HG02938 (cell line): ENCODE results near the gene RBMS3.

Experiments used
- ATAC-seq: cut with Tn5 transposase; IDR thresholded peaks from one replicate; pipeline ENCODE4 v1.9.1; 2021; ENCODE audit warnings: mild to moderate bottlenecking, moderate library complexity; ENCODE audit not compliant: unreplicated experiment

Gene RBMS3

DNA sequence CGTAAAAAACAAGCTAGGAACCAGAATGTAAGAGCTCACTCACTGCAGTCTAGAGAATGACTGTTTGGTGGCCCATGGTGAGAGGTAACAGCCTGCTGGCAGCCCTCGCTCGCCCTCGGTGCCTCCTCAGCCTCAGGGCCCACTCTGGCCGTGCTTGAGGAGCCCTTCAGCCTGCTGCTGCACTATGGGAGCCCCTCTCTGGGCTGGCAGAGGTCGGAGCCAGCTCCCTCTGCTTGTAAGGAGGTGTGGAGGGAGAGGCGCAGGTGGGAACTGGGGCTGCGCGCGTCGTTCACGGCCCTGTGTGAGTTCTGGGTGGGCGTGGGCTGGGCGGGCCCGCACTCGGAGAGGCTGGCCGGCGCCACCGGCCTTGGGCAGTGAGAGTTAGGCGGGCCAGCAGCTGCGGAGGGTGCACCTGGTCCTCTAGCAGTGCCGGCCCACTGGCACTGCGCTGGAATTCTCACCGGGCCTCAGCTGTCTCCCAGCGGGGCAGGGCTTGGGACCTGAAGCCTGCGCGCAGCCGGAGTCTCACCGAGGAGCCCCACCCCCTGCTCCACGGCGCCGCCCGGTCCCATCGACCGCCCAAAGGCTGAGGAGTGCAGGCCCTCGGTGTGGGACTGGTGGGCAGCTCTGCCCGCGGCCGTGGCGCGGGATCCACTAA, 420.6 kb downstream of the RBMS3 start:
- no peak for ATAC-seq

GRCh38 chr3:29705906-29706844, 425.3 kb downstream of the RBMS3 start:
- no peak for ATAC-seq

GRCh38 chr3:29708884-29709283, 428.0 kb downstream of the RBMS3 start:
- no peak for ATAC-seq

GRCh38 chr3:29711255-29711771, 430.4 kb downstream of the RBMS3 start:
- ATAC-seq, result no peak

DNA sequence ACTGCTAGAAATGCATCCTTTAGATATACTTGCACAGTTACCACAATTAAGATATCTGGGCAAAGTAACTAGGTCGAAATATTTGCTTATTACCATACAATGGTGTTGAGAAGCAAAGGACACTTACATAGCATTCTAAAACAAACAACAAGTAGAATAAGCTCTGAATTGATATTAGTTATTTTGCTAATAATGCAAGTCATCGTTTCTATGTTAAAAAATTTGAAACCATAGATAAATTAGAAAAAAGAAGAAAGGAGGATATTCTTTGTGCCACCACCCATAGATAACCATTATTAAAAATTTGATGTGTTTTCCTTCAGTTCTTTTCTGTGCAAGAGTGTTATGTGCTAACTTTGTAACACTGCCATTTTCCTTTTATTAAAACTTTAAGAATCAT, 435.3 kb downstream of the RBMS3 start:
- ATAC-seq, result no peak

- ATAC-seq, result no peak
Measured at GRCh38 chr3:29718661-29719065, 437.8 kb downstream of the RBMS3 start.

DNA sequence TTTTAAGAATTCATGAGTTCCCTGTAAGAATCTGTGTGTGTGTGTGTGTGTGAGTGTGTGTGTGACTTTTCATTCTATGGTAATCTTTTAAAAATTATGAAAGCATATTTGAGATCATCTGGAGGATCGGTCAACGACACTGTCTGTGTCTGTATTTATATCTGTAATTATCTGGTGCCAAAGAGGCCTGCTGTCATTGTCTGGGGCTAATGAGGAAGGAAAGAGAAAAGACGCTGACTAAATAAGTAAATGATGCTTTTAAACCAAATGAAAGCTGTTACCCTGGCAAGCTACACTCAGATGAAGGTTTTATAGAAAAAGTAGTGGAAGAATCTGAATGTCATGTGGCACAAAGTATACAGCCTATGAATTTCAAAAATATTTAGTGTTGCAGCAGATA, 439.8 kb downstream of the RBMS3 start:
- ATAC-seq, result no peak

DNA sequence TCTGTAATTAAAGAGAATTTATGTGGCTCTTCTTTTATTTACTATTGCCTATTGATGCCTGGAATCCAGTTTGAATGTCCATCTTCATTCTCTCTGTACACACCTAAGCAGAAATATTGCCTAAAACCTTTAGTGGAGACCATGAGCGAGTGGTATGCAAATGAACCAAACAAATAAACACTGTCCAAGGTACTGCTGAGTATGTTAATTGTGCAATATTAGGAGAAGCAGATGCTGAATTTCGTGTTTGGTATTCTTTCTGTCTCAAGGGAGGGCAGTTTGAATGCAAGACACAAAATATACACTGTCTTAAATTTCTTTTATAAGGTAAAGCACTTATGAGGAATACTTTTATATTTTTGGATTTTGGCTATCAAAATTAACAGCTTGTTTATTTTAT, 440.9 kb downstream of the RBMS3 start:
- ATAC-seq, result no peak

GRCh38 chr3:29731050-29731449, 450.2 kb downstream of the RBMS3 start:
- no peak for ATAC-seq

- ATAC-seq, result no peak
Measured at GRCh38 chr3:29741231-29741630, 460.4 kb downstream of the RBMS3 start.

DNA sequence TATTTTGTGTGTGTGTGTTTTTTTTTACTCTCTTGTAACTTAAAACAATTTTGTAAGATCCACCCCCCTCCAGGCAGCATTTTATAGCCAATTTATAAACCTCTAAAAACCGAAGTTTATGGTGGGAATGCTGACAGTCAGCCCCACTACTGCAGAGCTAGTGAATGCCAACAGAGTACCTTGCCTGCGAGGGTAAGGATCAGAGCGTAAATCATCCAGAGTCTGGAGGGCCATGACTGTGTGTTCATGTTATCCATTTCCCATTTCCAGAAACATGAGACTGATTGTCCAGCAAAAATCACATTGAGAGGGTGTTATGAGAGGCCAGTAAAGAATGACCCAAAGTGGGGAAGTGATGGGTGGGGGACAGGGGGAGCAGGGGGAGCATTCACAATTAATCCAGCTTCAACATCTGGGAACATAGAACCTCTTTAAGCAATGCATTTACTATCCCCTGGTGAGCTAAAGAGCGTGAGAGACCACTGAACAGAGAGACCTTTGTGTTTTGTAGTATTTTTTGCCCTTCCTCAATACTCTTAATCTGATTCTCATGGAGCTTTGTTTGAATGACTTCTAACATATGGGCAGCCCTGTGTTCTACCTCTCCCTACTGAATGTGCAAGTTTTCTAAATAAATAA, 464.5 kb downstream of the RBMS3 start:
- ATAC-seq, result no peak

DNA sequence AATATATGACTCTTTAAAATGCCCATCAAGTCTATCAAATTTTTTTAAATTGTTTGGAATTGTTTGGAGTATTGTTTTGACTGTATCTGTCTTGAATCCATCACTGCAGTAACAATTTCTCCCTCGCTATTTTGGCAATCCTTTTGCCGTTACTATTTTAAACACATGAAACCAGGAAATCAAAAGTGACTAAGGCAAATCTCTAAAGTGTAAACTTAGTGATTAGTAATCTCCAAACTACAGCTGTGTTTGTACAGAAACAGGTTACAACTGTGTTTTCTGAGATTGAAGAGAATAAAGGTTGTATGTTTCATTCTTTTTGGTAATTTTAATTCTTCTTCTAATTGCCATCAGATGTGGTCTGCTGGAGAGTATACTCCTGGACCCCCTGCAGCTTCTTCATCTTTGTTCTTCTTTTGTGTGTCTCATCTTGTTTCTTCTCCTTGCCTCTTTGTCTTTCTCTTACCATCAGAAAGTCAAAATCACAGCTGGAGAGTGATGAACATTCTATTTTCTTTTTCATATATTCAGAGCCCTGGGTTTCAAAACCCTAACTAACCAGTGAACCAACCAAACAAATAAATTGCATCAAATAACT, 465.4 kb downstream of the RBMS3 start:
- no peak for ATAC-seq

DNA sequence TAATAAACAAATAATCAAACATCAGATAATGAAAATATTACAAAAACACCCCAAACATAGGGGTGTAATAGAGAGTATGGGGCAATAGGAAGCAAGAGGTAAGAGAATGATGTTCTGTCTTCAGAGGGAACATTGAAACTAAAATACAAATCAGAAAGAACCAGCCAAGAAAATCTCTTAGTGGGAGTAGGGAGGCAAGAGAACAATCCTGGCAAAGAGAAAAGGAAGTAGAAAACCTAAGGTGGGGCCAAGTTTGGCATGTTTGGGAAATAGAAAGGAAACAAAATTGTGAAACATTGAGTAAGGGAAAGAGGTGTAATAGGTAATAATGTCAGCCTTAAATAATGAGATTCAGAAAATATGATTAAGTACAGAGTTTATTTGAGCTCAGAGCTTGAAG, 467.1 kb downstream of the RBMS3 start:
- no peak for ATAC-seq

GRCh38 chr3:29751647-29752314, 470.9 kb downstream of the RBMS3 start:
- ATAC-seq, result no peak

GRCh38 chr3:29754346-29754745, 473.5 kb downstream of the RBMS3 start:
- peak; percentile 47 for ATAC-seq

GRCh38 chr3:29755416-29755815, 474.5 kb downstream of the RBMS3 start:
- ATAC-seq, result no peak

GRCh38 chr3:29757054-29757777, 476.3 kb downstream of the RBMS3 start:
- ATAC-seq, result no peak

DNA sequence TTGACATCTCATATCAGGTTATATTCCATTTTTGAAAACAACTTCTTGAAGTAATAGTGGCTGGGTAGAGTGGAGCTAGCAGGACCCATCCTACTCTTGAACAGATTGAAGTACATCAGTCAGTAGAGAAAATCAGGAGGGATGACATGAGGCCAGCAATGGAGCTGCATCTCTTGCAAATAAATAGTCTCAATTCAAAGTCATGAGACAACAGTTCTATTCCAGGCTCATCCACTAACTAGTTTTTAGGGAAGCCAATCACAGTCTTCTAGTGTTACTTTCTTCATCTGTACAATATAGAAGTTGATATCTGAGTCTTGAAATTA, 477.2 kb downstream of the RBMS3 start:
- ATAC-seq, result no peak

- no peak for ATAC-seq
Measured at GRCh38 chr3:29758434-29759322, 477.8 kb downstream of the RBMS3 start.
